LNCaP clone FGC (cell line): ENCODE measurements around the gene HCN2.

ENCODE experiments used
- DNase-seq: peaks from one replicate; pipeline ENCODE4 v3.0.0-alpha.2; 2011; ENCODE audit warnings: low read depth
- H3K4me3 ChIP-seq: 2 replicates; pipeline ENCODE4 v1.5.1; 2011; ENCODE audit warnings: mild to moderate bottlenecking, low read depth, low read length, control low read depth
- TF ChIP-seq, protein P1 (sequence below): IDR thresholded peaks from 2 replicates; pipeline ENCODE4 v1.5.1; 2012; ENCODE audit warnings: mild to moderate bottlenecking; ENCODE audit not compliant: control insufficient read depth, insufficient read depth; ENCODE audit errors: extremely low read depth

HCN2 gene

DNA sequence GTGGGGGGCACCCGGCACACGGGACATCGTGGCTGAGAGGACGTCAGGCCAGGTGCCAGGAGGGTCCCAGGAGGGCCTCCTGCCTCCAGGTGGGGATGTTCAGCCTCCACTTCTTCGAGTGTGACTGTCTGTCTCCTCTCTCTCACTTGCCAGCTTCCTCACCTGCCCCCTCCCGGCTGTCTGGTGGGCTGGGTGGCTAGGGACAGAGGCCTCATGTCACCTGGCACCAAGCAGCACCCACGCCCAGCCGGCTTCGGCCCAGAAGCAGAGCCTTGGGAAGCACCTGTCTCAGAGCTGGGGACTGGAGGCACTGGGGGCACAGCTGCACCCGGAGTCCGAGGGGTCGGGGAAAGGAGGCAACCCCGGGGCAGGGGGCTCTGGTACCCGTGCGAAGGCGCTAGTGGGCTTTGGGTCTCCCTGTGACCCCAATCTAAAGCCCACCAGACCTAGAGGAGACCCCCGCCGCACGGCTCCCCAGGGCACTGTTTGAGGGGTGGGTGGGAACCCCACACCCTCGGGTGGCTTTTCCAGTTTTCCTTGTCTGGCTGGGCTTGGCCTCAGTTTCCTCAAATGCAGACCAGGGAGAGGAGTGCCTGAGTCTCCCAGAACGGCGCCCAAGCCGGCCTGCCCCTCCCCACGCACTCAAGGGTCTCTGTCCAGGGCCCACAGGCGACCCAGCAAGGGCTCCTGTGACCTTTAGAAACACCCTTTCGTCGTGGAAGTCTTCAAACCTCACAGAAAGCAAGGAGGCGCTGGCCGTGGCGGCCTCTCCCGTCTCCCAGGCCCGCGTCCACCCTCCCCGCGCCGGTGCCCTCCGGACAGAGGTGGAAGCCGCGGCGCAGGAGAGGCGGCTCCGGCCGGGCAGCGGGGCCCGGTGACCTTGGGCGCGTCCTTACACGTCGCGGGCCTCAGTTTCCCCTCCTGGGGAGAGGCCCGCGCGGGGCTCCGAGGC, 664 bp upstream of the HCN2 start:
- H3K4me3 ChIP-seq, result 0 out of 2 replicates have a peak overlapping the region, but pooled peaks have one; percentile 13
- TF ChIP-seq, protein P1, sequence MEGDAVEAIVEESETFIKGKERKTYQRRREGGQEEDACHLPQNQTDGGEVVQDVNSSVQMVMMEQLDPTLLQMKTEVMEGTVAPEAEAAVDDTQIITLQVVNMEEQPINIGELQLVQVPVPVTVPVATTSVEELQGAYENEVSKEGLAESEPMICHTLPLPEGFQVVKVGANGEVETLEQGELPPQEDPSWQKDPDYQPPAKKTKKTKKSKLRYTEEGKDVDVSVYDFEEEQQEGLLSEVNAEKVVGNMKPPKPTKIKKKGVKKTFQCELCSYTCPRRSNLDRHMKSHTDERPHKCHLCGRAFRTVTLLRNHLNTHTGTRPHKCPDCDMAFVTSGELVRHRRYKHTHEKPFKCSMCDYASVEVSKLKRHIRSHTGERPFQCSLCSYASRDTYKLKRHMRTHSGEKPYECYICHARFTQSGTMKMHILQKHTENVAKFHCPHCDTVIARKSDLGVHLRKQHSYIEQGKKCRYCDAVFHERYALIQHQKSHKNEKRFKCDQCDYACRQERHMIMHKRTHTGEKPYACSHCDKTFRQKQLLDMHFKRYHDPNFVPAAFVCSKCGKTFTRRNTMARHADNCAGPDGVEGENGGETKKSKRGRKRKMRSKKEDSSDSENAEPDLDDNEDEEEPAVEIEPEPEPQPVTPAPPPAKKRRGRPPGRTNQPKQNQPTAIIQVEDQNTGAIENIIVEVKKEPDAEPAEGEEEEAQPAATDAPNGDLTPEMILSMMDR, result no peak
- no peak for DNase-seq

DNA sequence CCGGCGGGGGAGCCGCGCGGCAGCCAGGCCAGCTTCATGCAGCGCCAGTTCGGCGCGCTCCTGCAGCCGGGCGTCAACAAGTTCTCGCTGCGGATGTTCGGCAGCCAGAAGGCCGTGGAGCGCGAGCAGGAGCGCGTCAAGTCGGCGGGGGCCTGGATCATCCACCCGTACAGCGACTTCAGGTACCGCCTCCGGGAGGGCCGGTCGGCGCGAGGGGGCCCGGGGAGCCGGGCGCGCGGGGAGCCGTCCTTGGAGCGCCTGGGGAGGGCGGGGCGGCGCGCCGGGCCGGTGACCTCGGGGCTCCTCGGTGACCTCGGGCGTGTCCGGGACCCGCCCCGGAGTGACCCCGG, 690 bp downstream of the HCN2 start:
- DNase-seq, result no peak
- H3K4me3 ChIP-seq, result no peak overlapping the region
- TF ChIP-seq, protein P1, result no peak

DNA sequence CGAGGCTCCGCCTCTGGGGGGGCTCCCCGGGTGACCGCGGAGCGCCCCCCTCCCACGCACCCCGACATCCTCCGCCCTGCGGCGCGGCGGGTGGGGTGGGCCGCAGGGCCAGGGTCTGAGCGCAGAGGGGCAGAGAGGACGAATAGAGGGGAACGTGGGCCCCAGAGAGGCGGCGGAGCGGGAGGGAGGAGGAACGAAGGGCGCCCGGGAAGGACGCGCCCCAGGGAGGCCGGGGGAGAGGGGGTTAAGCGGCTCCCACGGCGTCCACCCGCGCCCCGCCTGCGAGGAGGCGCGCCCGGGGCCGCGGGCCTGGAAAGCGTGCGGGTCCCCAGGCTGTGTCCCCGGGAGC, 1.0 kb downstream of the HCN2 start:
- TF ChIP-seq, protein P1, result no peak
- no peak for DNase-seq
- no peak overlapping the region for H3K4me3 ChIP-seq

DNA sequence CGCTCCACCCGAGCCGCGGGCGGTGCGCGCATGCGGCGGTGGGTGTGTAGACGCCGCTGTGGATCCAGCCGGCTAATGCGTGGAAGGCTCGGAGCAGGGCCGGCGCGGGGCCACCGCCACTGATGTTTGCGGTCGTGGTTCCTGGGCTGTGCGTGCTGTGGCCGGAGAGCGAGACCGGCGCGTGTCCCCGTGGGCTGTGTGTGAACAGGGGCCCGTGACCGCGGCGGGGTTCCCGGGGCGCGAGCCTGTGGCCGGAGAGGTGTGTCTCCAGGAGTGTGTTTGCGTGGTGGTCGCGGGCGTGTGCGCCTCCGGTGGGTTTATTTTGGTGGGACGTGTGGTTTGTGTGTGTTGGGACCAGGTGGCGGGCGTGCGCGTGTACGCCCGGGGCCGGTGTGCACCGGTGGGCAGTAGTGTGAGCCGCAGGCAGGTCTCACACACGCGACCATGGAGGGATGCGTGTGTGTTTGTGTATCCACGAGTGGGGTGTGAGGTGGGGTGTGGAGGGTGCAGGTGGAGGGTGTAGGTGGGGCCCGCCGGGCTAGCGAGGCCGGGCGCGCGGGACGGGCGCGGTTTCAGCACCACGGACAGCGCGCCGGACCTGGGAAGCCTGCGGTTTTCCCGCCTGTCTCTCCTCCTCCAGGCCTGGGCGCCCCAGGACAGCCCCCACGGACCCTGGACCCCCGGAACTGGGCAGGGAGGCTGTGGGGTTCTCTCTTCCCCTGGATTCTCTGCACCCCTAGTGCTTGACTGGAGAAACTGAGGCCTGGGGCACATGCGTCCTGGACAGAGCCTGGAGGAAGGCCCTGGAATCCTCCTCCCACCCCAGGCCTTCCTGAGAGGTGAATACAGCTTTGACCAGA, 1.6 kb downstream of the HCN2 start:
- DNase-seq, result no peak
- TF ChIP-seq, protein P1, result no peak
- no peak overlapping the region for H3K4me3 ChIP-seq

DNA sequence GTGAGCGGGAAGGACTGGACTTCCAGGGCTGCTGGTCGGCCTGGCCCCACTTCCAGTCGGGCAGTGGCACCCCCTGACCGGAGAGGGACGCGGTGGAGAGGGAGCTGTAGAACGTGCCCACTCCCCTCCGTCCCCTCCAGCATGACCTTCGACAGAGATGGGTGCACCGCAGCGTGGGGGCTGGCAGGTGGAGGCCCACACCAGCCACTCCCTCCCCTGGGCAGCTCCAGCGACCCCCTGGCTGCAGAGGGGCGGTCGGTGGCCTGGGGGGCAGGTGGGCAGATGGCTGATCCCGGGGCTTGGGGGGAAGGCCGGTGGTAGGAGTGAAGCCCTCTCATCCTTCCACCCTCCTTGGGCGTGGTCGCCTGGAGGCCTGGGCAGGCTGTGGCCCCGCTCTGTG, 2.4 kb downstream of the HCN2 start:
- H3K4me3 ChIP-seq, result no peak overlapping the region
- TF ChIP-seq, protein P1, result no peak
- no peak for DNase-seq

DNA sequence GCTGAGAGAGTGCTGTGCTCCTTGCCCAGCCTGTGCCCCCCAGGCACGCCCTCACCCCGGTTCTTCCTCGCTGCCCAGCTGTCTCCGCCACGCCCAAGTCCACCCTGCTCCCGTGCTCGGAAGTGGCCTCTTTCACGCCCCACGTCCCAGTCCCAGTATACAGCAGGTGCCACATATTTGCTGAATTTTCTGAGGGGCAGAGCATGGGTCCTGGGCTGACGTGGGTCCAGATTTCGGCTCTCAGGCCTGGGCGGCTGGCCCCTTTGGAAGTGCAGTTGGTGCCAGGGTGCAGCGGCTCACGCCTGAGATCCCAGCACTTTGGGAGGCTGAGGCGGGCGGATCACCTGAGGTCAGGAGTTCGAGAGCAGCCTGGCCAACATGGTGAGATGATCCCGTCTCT, 3.4 kb downstream of the HCN2 start:
- H3K4me3 ChIP-seq, result no peak overlapping the region
- TF ChIP-seq, protein P1, result no peak
- DNase-seq, result no peak
